ENCODE measurements around the gene PGA3.
"Not testable (repeated sequence)": the region's sequence is repeated elsewhere in the genome, so short reads cannot be mapped to it uniquely, and the experiment has no call there.

Gene PGA3

DNA sequence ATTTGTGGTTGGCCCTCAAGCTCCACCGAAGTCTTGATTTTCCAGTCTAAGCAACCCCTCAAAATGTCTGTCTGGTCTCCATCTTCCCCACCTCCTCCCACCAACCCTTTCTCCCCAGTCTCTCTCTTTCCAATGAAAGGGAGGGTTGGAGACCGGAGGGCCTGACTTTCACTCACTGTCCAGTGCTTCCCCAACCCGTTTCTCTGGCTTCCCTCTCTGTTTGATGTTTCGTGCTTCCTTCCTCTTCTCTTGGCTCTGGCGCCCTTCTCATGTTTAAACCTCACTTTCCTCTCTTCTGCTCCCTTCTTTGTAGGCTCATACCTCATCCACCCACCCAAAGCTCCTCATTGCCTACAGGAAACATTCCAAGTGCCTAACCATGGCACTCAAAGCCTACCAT lies 31.0 kb upstream of the PGA3 start:
- DNase-seq, result no peak

- DNase-seq, result no peak
These were observed 30.4 kb upstream of the PGA3 start for GRCh38 chr11:61172888-61173287.

- DNase-seq, result no peak
These were observed 29.9 kb upstream of the PGA3 start for GRCh38 chr11:61173456-61173855.

- no peak for DNase-seq
These were observed 29.0 kb upstream of the PGA3 start for GRCh38 chr11:61174273-61174672.

- no peak for DNase-seq
These were observed 28.4 kb upstream of the PGA3 start for GRCh38 chr11:61174949-61175348.

- DNase-seq, result no peak
These were observed 26.9 kb upstream of the PGA3 start for GRCh38 chr11:61176446-61176845.

DNA sequence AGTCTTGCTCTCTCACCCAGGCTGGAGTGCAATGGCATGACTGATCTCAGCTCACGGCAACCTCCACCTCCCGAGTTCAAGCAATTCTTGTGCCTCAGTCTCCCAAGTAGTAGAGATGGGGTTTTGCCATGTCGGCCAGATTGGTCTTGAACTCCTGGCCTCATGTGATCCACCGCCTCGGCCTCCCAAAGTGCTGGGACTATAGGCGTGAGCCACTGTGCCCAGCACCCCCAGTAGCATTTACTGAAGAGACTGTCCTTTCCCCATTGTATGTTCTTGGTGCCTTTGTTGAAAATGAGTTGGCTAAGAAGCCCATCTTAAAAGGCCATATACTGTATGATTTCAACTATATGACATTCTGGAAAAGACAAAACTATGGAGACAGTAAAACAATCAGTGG lies 23.1 kb upstream of the PGA3 start:
- DNase-seq, result not testable (repeated sequence)

GRCh38 chr11:61181489-61181888 lies 21.8 kb upstream of the PGA3 start:
- no peak for DNase-seq

DNA sequence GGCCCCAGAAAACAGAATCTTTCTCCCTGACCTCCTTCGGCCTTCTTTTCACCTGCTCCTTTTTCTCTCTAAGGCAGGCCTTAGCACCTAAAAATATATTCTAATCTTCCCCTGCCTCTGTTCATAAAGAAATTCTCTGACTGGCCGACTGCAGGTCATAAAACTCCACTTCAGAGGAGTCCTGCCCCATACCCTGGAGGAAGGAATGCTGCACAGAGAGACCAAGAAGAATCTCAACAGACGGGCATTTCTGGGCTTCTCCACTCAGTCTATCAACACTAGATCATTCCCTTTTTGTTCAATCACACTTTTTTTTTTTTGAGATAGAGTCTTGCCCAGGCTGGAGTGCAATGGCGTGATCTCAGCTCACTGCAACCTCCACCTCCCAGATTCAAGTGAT lies 19.7 kb upstream of the PGA3 start:
- no peak for DNase-seq

- no peak for DNase-seq
These were observed 16.8 kb upstream of the PGA3 start for GRCh38 chr11:61186504-61186903.

- peak; percentile 85 for DNase-seq
These were observed 15.7 kb upstream of the PGA3 start for GRCh38 chr11:61187505-61188130.

GRCh38 chr11:61189933-61190332 lies 13.4 kb upstream of the PGA3 start:
- no peak for DNase-seq

GRCh38 chr11:61193596-61193995 lies 9.7 kb upstream of the PGA3 start:
- no peak for DNase-seq

DNA sequence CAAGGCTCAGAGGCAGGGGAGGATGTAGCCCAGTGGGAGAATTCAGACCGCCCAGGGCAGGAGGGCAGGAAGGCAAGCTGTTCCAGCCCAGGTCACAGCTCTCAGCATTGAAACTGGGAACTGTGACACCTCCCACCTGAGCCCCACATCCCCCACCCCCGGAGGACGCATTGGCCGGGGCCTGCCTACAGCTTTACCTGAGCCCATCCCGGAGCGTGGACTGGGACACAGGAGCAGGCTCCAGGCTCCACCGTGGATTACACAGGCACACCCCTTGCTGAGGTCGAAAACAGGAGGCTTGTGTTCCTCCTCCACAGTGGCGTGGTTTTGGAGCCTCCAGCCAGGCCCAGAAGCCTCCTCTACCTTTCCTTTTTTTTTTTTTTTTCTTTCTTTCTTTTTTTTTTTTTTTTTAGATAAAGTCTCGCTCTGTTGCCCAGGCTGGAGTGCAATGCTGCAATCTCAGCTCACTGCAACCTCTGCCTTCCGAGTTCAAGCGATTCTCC lies 9.1 kb upstream of the PGA3 start:
- no peak for DNase-seq

DNA sequence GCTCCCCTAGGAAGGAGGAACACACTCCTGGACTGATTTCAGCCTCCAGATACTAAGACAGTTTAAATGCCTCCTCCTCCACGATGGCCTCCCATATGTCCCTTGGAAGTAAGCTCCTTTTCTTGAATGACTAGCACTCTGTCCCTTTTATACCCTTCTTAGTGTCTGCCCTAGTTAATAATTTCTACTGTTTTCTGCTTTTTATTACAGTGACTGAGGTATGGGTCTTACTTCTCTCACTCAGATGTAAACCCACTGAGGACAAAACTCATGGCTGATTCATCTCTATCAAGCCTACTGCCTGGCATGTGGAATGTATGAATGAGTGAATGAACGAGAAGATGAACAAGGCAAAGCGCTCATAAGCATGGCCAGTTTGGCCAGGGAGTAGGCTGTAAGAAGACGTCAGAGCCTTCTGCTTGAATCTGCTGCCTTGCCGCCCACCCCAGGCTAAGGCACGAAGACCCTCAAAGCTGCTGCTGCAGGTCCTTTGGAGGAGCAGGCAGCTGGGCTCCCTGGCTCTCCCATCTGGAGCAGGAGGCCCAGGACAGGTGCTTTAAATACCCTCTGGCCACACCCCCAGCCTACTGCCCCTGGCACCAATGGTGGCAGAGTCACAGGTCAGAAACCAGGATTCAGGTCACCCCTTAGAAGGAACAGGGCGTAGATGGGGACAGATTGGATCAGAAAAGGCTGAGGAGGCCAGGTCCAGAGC lies 8.2 kb upstream of the PGA3 start:
- no peak for DNase-seq

GRCh38 chr11:61195719-61196118 lies 7.6 kb upstream of the PGA3 start:
- no peak for DNase-seq

- DNase-seq, result no peak
These were observed 5.0 kb upstream of the PGA3 start for GRCh38 chr11:61198361-61198760.

- DNase-seq, result no peak
These were observed 4.3 kb upstream of the PGA3 start for GRCh38 chr11:61198948-61199523.

- no peak for DNase-seq
These were observed 1.8 kb upstream of the PGA3 start for GRCh38 chr11:61201476-61201875.

- DNase-seq, result not testable (repeated sequence)
These were observed 558 bp downstream of the PGA3 start for GRCh38 chr11:61203873-61204272.

- not testable (repeated sequence) for DNase-seq
These were observed 1.3 kb downstream of the PGA3 start for GRCh38 chr11:61204502-61205059.

DNA sequence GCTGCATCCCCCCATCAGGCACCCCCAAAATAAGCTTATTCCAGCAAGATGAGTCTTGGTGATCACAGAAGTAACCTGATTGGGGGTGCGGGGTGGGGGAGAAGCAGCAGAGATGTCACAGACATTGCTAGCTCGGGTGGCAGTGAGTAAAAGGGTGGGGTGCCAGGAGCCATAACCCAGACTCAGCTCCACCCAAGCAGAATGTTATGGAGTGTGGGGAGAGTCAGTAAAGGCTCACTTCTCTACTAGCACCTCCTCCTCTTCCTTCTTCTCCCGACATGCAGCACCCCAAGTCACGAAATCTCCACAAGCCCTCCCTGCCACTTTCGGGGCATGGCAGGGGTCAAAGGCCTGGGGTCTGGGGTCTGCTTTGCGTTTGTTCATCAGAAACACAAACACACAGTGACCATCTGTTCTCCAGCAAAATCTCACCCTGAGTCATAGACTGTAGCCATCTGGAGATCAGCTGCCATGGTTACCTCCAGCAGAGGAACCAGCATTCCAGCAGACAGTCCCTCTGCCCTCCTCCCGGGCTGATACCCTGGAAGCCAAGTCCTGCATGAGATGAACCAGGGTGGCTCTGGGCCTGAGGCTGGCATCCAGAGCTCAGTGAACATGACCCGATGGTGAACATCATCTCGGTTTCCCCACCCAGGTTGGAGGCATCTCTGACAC lies 4.5 kb downstream of the PGA3 start:
- DNase-seq, result not testable (repeated sequence)

DNA sequence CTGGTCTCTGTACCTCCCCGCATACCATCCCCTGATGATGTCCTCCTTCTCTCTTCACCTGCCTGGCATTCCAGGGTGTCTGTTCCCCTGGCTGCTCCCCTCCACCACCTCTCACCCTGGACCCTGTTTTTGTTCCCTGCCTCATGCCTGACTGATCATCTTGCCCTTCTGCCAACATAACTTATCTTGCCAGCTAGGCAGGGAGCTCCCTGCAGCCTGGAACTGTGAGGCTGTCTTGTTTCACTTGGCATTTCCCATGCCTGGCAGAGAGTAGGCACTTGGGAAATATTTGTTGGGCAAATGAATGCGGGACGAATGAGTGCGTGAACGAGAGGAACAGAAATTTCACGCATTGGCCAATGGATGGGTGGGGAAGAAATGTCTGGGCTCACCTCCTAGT lies 7.3 kb downstream of the PGA3 start:
- not testable (repeated sequence) for DNase-seq

All from right forelimb (tissue), 1 donor.